Colon (tissue), 2 donors: ENCODE results near the gene OR6M1.

Experiments used
- FAIRE-seq: peaks from 2 replicates; lab custom pipeline; 2012; peaks lifted over from hg19 to GRCh38; lab: Jason Lieb, UNC
- donor health status: control.
- donor health status: control.

OR6M1 gene

GRCh38 chr11:123806249-123806648 is at the start of gene OR6M1:
OR6M1 (minus strand) TSS chr11:123806349; CDS start chr11:123806349, 0 bp downstream.
- FAIRE-seq: no peak

- no peak for FAIRE-seq
Measured at GRCh38 chr11:123853038-123853437, 46.9 kb upstream of the OR6M1 start.

- no peak for FAIRE-seq
Measured at GRCh38 chr11:123852321-123852720, 46.2 kb upstream of the OR6M1 start.

GRCh38 chr11:123851110-123851509 is 45.0 kb upstream of the OR6M1 start:
- no peak for FAIRE-seq

GRCh38 chr11:123841174-123841573 is 35.0 kb upstream of the OR6M1 start:
- no peak for FAIRE-seq

GRCh38 chr11:123839131-123839530 is 33.0 kb upstream of the OR6M1 start:
- FAIRE-seq: no peak

- FAIRE-seq: no peak
Measured at GRCh38 chr11:123838659-123839058, 32.5 kb upstream of the OR6M1 start.

GRCh38 chr11:123838199-123838598 is 32.0 kb upstream of the OR6M1 start:
- FAIRE-seq: no peak

GRCh38 chr11:123833095-123833494 is 26.9 kb upstream of the OR6M1 start:
- no peak for FAIRE-seq

- FAIRE-seq: no peak
Measured at GRCh38 chr11:123829745-123830144, 23.6 kb upstream of the OR6M1 start.

- FAIRE-seq: no peak
Measured at GRCh38 chr11:123822599-123822998, 16.4 kb upstream of the OR6M1 start.

GRCh38 chr11:123822032-123822431 is 15.9 kb upstream of the OR6M1 start:
- FAIRE-seq: no peak

GRCh38 chr11:123815122-123815521 is 9.0 kb upstream of the OR6M1 start:
- no peak for FAIRE-seq

GRCh38 chr11:123801765-123802164 is 4.4 kb downstream of the OR6M1 start:
- FAIRE-seq: no peak

- no peak for FAIRE-seq
Measured at GRCh38 chr11:123800036-123800435, 6.1 kb downstream of the OR6M1 start.

GRCh38 chr11:123799438-123799837 is 6.7 kb downstream of the OR6M1 start:
- FAIRE-seq: no peak

- FAIRE-seq: no peak
Measured at GRCh38 chr11:123798513-123799252, 7.5 kb downstream of the OR6M1 start.

- no peak for FAIRE-seq
Measured at GRCh38 chr11:123798079-123798478, 8.1 kb downstream of the OR6M1 start.

GRCh38 chr11:123797541-123797940 is 8.6 kb downstream of the OR6M1 start:
- no peak for FAIRE-seq

- no peak for FAIRE-seq
Measured at GRCh38 chr11:123797114-123797513, 9.0 kb downstream of the OR6M1 start.

GRCh38 chr11:123796226-123796625 is 9.9 kb downstream of the OR6M1 start:
- no peak for FAIRE-seq

- FAIRE-seq: no peak
Measured at GRCh38 chr11:123783536-123783935, 22.6 kb downstream of the OR6M1 start.

GRCh38 chr11:123778511-123778910 is 27.6 kb downstream of the OR6M1 start:
- FAIRE-seq: no peak
